ENCODE measurements around the gene CHD9NB.

GRCh38 chr16:53018834-53019416, 33.8 kb downstream of the CHD9NB start:
- TF ChIP-seq CTCF (tag by site-specific recombination; IDR thresholded peaks at IDR 0.05) (no peak), ATF2 (tag by site-specific recombination; IDR thresholded peaks at IDR 0.05; ENCODE audit: low read depth) (no peak), TRIM28 (IDR thresholded peaks at IDR 0.05; ENCODE audit: borderline replicate concordance, low read length) (no peak), ZNF114 (tag by site-specific recombination; IDR thresholded peaks at IDR 0.05) (no peak), GLI2 (tag by site-specific recombination; IDR thresholded peaks at IDR 0.05; ENCODE audit: borderline replicate concordance, low read depth) (no peak), BCL11A (tag by site-specific recombination; IDR thresholded peaks at IDR 0.05; ENCODE audit: low read depth) (no peak), MYNN (tag by site-specific recombination; IDR thresholded peaks at IDR 0.05; ENCODE audit: borderline replicate concordance) (no peak), ZFP69B (tag by site-specific recombination; IDR thresholded peaks at IDR 0.05) (no peak), ELK4 (IDR thresholded peaks at IDR 0.05; ENCODE audit: borderline replicate concordance, low read depth, low read length) (no peak), ZNF548 (tag by site-specific recombination; IDR thresholded peaks at IDR 0.05) (no peak), REST (tag by site-specific recombination; IDR thresholded peaks at IDR 0.05) (no peak), TCF7L2 (IDR thresholded peaks at IDR 0.05; ENCODE audit: borderline replicate concordance, low read depth, low read length) (no peak), ZNF311 (tag by site-specific recombination; IDR thresholded peaks at IDR 0.05; ENCODE audit: borderline replicate concordance) (no peak)

Measured in HEK293 (cell line).